ENCODE data around the gene UBE2R2.
A peak's percentile ranks its signal among the peaks of the same experiment; 100 is the strongest.
"Not testable (repeated sequence)": the region's sequence is repeated elsewhere in the genome, so short reads cannot be mapped to it uniquely, and the experiment has no call there.

UBE2R2 gene

GRCh38 chr9:33816327-33817252 lies at the start of gene UBE2R2:
Gene UBE2R2 (plus strand): TSS chr9:33817160. CDS start chr9:33817758, 598 bp downstream.
- DNase-seq, result peak; percentile 94

- DNase-seq, result peak; percentile 29
Observed at GRCh38 chr9:33770156-33770880, 46.6 kb upstream of the UBE2R2 start.

- not testable (repeated sequence) for DNase-seq
Observed at GRCh38 chr9:33773135-33773534, 43.8 kb upstream of the UBE2R2 start.

GRCh38 chr9:33774074-33774659 lies 42.8 kb upstream of the UBE2R2 start:
- not testable (repeated sequence) for DNase-seq

- DNase-seq, result no peak
Observed at GRCh38 chr9:33776578-33776977, 40.4 kb upstream of the UBE2R2 start.

GRCh38 chr9:33778700-33779351 lies 38.1 kb upstream of the UBE2R2 start:
- peak; percentile 66 for DNase-seq

- DNase-seq, result no peak
Observed at GRCh38 chr9:33780276-33780675, 36.7 kb upstream of the UBE2R2 start.

- DNase-seq, result no peak
Observed at GRCh38 chr9:33781736-33782135, 35.2 kb upstream of the UBE2R2 start.

GRCh38 chr9:33782395-33783152 lies 34.4 kb upstream of the UBE2R2 start:
- DNase-seq, result no peak

- no peak for DNase-seq
Observed at GRCh38 chr9:33785914-33786313, 31.0 kb upstream of the UBE2R2 start.

GRCh38 chr9:33786681-33787080 lies 30.3 kb upstream of the UBE2R2 start:
- no peak for DNase-seq

- DNase-seq, result no peak
Observed at GRCh38 chr9:33787839-33788238, 29.1 kb upstream of the UBE2R2 start.

GRCh38 chr9:33789429-33789828 lies 27.5 kb upstream of the UBE2R2 start:
- DNase-seq, result not testable (repeated sequence)

- DNase-seq, result no peak
Observed at GRCh38 chr9:33791117-33791516, 25.8 kb upstream of the UBE2R2 start.

- DNase-seq, result not testable (repeated sequence)
Observed at GRCh38 chr9:33793496-33793895, 23.5 kb upstream of the UBE2R2 start.

- DNase-seq, result no peak
Observed at GRCh38 chr9:33794560-33794959, 22.4 kb upstream of the UBE2R2 start.

GRCh38 chr9:33795281-33795680 lies 21.7 kb upstream of the UBE2R2 start, which contains the start of gene PRSS3:
Gene PRSS3 (plus strand): TSS chr9:33795561. CDS start chr9:33795574, 13 bp downstream.
- DNase-seq, result no peak

GRCh38 chr9:33795819-33796218 lies 21.1 kb upstream of the UBE2R2 start:
- DNase-seq, result no peak

- not testable (repeated sequence) for DNase-seq
Observed at GRCh38 chr9:33796679-33797078, 20.3 kb upstream of the UBE2R2 start.

GRCh38 chr9:33797837-33798236 lies 19.1 kb upstream of the UBE2R2 start:
- DNase-seq, result no peak

- no peak for DNase-seq
Observed at GRCh38 chr9:33798545-33798944, 18.4 kb upstream of the UBE2R2 start.
